HCT116 (cell line): ENCODE results near the gene FSIP1. TPM values are rescaled to one million over a fixed set of nuclear protein-coding genes. Genes with fewer than 3 reads are reported as not detected.

Source experiments
- ATAC-seq: fragments of 200-7000 bp; cut with Tn5 transposase; 2 replicates; pipeline ENCODE4 v1.9.1; 2020; ENCODE audit warnings: mild to moderate bottlenecking, moderate library complexity
- BruUV-seq: library from RNA; stranded (reverse); fragments of 400-500 nt; replicated peaks from 2 replicates; lab custom pipeline; 2021; lab: Mats Ljungman, UMichigan
- CTCF ChIA-PET: fragments of 300-600 bp; sonication (Branson Sonifier 250); formaldehyde crosslinking; loops from one replicate; lab custom pipeline; 2021; ENCODE audit warnings: antibody characterized with exemption; lab: Charles Lee
- POLR2A ChIA-PET: fragments of 300-600, 350-600 bp; sonication (Branson Sonifier 250); formaldehyde crosslinking; loops from one replicate; lab custom pipeline; 2021; ENCODE audit warnings: antibody characterized with exemption; lab: Charles Lee
- RAD21 ChIA-PET, 2 experiments: fragments of 300-600 bp; sonication (Branson Sonifier 250); formaldehyde crosslinking; loops; one replicate each; lab custom pipeline; 2023; ENCODE audit warnings: low total read pairs in 2 of 2; ENCODE audit not compliant: uncharacterized antibody in 2 of 2, unreplicated experiment in 2 of 2, low non-redundant PET in 1 of 2; lab: Charles Lee
- DNase-seq: peaks from one replicate; pipeline ENCODE4 v3.0.0-alpha.2; 2010; ENCODE audit warnings: low read depth, low spot score
- H2AFZ ChIP-seq: fragments of 200-600 bp; shearing (Covaris generic), sonication (generic); 2 replicates; pipeline ENCODE4 v1.6.1; 2017; ENCODE audit warnings: low read depth, mixed run types, mixed read lengths, antibody characterized with exemption, low read length; ENCODE audit not compliant: poor library complexity, severe bottlenecking
- H3K27ac ChIP-seq: 2 replicates; pipeline ENCODE4 v1.5.1; 2012; ENCODE audit warnings: low read depth, low read length
- H3K27me3 ChIP-seq: fragments of 200-600 bp; sonication (generic); 2 replicates; pipeline ENCODE4 v1.6.1; 2016; ENCODE audit warnings: mixed run types, low read length, mixed read lengths; ENCODE audit not compliant: insufficient read depth
- H3K36me3 ChIP-seq, 2 experiments: fragments of 200-500 bp in 1 of 2; fragments of 200-600 bp in 1 of 2; sonication (Bioruptor generic) in 1 of 2; sonication (generic) in 1 of 2; 2 replicates each; pipeline versions ENCODE4 v1.5.1 to v1.6.1; 2014 to 2016; ENCODE audit warnings: low read length in 2 of 2, inconsistent platforms in 1 of 2, mixed read lengths in 1 of 2, mixed run types in 1 of 2; ENCODE audit not compliant: insufficient read depth in 2 of 2, control insufficient read depth in 1 of 2
- H3K4me1 ChIP-seq, 2 experiments: fragments of 200-600 bp in 1 of 2; sonication (generic) in 1 of 2; 2 replicates each; pipeline versions ENCODE4 v1.5.1 to v1.6.1; 2012 to 2017; ENCODE audit warnings: low read length in 2 of 2, inconsistent platforms in 1 of 2, mild to moderate bottlenecking in 1 of 2, mixed read lengths in 1 of 2, mixed run types in 1 of 2, moderate library complexity in 1 of 2; ENCODE audit not compliant: insufficient read depth in 2 of 2, control insufficient read depth in 1 of 2
- H3K4me2 ChIP-seq: fragments of 200-600 bp; sonication (generic); 2 replicates; pipeline ENCODE4 v1.6.1; 2017; ENCODE audit warnings: mixed run types, low read length, mixed read lengths
- H3K4me3 ChIP-seq, 2 experiments: fragments of 200-600 bp in 1 of 2; sonication (generic) in 1 of 2; replicated peaks in 1 of 2; 2 replicates each; pipeline ENCODE4 v1.5.1; 2011 to 2016; ENCODE audit warnings: low read length in 2 of 2, control low read depth in 1 of 2, low read depth in 1 of 2, mild to moderate bottlenecking in 1 of 2, mixed read lengths in 1 of 2, mixed run types in 1 of 2
- H3K79me2 ChIP-seq: fragments of 200-600 bp; sonication (generic); 2 replicates; pipeline ENCODE4 v1.6.1; 2017; ENCODE audit warnings: mild to moderate bottlenecking, mixed run types, low read length, moderate library complexity, mixed read lengths; ENCODE audit not compliant: insufficient read depth
- H3K9ac ChIP-seq: fragments of 200-600 bp; sonication (generic); 2 replicates; pipeline ENCODE4 v1.6.1; 2016; ENCODE audit warnings: low read length, mixed read lengths
- H3K9me2 ChIP-seq: fragments of 200-600 bp; sonication (generic), shearing (Covaris generic); 2 replicates; pipeline ENCODE4 v1.6.1; 2017; ENCODE audit warnings: mixed run types, mild to moderate bottlenecking, moderate library complexity; ENCODE audit not compliant: insufficient read depth
- H3K9me3 ChIP-seq, 2 experiments: fragments of 200-500 bp in 1 of 2; fragments of 200-600 bp in 1 of 2; sonication (Bioruptor generic) in 1 of 2; sonication (generic) in 1 of 2; 2 replicates each; pipeline ENCODE4 v1.6.1; 2014 to 2017; ENCODE audit warnings: low read length in 2 of 2, mixed read lengths in 2 of 2, inconsistent platforms in 1 of 2, low read depth in 1 of 2, mild to moderate bottlenecking in 1 of 2, mixed run types in 1 of 2, moderate library complexity in 1 of 2; ENCODE audit not compliant: control insufficient read depth in 1 of 2, insufficient read depth in 1 of 2
- H4K20me1 ChIP-seq: fragments of 200-600 bp; sonication (generic), shearing (Covaris generic); 2 replicates; pipeline ENCODE4 v1.6.1; 2017; ENCODE audit warnings: mixed run types, mild to moderate bottlenecking, moderate library complexity; ENCODE audit not compliant: insufficient read depth
- CBX3 ChIP-seq: IDR thresholded peaks from 2 replicates; pipeline ENCODE4 v1.6.1; 2012; ENCODE audit warnings: low read depth
- CEBPB ChIP-seq: IDR thresholded peaks from 2 replicates; pipeline ENCODE4 v1.6.1; 2012; ENCODE audit warnings: low read depth
- EGR1 ChIP-seq: IDR thresholded peaks from 2 replicates; pipeline ENCODE4 v1.6.1; 2012; ENCODE audit warnings: low read depth
- ELF1 ChIP-seq: IDR thresholded peaks from 2 replicates; pipeline ENCODE4 v1.6.1; 2012; ENCODE audit warnings: low read depth, borderline replicate concordance
- EZH2 ChIP-seq: fragments of 200-600 bp; sonication (generic); IDR thresholded peaks from 2 replicates; pipeline ENCODE4 v1.6.1; 2017; ENCODE audit warnings: antibody characterized with exemption, mixed run types
- FOSL1 ChIP-seq: IDR thresholded peaks from 2 replicates; pipeline ENCODE4 v1.6.1; 2012; ENCODE audit warnings: low read depth
- POLR2AphosphoS5 ChIP-seq: IDR thresholded peaks from 2 replicates; pipeline ENCODE4 v1.6.1; 2011; ENCODE audit warnings: mild to moderate bottlenecking, low read depth, low read length, moderate library complexity
- SIN3A ChIP-seq: IDR thresholded peaks from 2 replicates; pipeline ENCODE4 v1.6.1; 2012; ENCODE audit warnings: low read depth
- SP1 ChIP-seq: IDR thresholded peaks from 2 replicates; pipeline ENCODE4 v1.6.1; 2012; ENCODE audit warnings: low read depth
- TCF7L2 ChIP-seq: IDR thresholded peaks from 2 replicates; pipeline ENCODE4 v1.7.0; 2011; ENCODE audit warnings: borderline replicate concordance, inconsistent platforms; ENCODE audit not compliant: insufficient read depth, insufficient read length; ENCODE audit errors: extremely low read depth
- intact Hi-C: fragments of 100-400 bp; cut with micrococcal nuclease; formaldehyde crosslinking; loops from 2 replicates; pipeline ENCODE4 v1.10.0; 2022
- total RNA-seq: library from RNA; stranded (reverse); gene quantifications from one replicate; pipeline ENCODE4 v1.2.1, GENCODE V29; 2021; ENCODE audit not compliant: unreplicated experiment
- TF ChIP-seq, protein P1 (sequence below), 3 experiments: fragments of 200-600 bp in 1 of 3; sonication (generic) in 1 of 3; IDR thresholded peaks in 2 of 3; conservative IDR thresholded peaks in 1 of 3; 2 replicates each; pipeline ENCODE4 v1.5.1; 2012 to 2017; ENCODE audit warnings: low read depth in 2 of 3, low read length in 2 of 3, antibody characterized with exemption in 1 of 3, borderline replicate concordance in 1 of 3, control low read depth in 1 of 3, mild to moderate bottlenecking in 1 of 3, mixed read lengths in 1 of 3, mixed run types in 1 of 3, moderate library complexity in 1 of 3; ENCODE audit not compliant: insufficient read depth in 1 of 3
- TF ChIP-seq, protein P2 (sequence below): IDR thresholded peaks from 2 replicates; pipeline ENCODE4 v1.6.1; 2011; ENCODE audit warnings: mild to moderate bottlenecking, low read length, moderate library complexity; ENCODE audit not compliant: insufficient replicate concordance; ENCODE audit errors: extremely low read depth
- TF ChIP-seq, protein P3 (sequence below): IDR thresholded peaks from 2 replicates; pipeline ENCODE4 v1.6.1; 2012

FSIP1 gene
- total RNA-seq, 1 experiment from 2014 or later: 0.42 TPM

DNA sequence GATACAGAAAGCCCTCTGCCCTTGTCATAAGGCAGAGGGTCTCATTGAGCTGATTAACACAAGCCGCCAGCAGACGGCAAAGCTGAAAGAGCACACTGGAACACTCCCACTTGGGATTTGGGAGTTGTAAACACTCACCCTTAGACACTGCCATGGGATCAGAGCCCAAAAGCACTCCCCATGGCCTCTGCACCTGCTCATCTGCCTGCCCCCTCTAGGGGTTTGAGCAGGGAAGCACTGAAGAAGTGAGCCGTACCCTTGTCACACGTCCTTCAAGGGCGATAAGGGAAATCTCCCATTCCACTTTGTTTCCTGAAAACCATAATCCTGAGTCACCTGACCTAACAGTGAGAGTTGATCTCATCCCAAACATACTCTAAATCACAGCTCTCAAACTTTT lies 14.7 kb downstream of the FSIP1 start:
- H3K36me3 ChIP-seq: no peaks in the 10 kb centered on the region
- no peak overlapping the region for H3K4me2 ChIP-seq
- H3K9ac ChIP-seq: no peak overlapping the region
- no peaks in the 10 kb centered on the region for H3K79me2 ChIP-seq
- DNase-seq: no peak
- ChIA-PET RAD21 (no interaction called here), CTCF (interaction anchor here (2.7 kb wide), 1 partner anchor 10 kb away, joined by 20 read pairs; no protein-coding TSS in a partner anchor)
- no peak overlapping the region for H3K4me3 ChIP-seq
- no peaks in the 10 kb centered on the region for H4K20me1 ChIP-seq
- no peaks in the 10 kb centered on the region for H3K27me3 ChIP-seq
- peak; percentile 49; the same call in 1 of the 2 replicates for ATAC-seq
- BruUV-seq: no TSS peak
- no peaks in the 10 kb centered on the region for H3K4me1 ChIP-seq
- no peaks in the 10 kb centered on the region for H3K9me3 ChIP-seq
- H2AFZ ChIP-seq: no peak overlapping the region
- no peak overlapping the region for H3K27ac ChIP-seq
- TF ChIP-seq EGR1: no peak
- TF ChIP-seq, protein P1, sequence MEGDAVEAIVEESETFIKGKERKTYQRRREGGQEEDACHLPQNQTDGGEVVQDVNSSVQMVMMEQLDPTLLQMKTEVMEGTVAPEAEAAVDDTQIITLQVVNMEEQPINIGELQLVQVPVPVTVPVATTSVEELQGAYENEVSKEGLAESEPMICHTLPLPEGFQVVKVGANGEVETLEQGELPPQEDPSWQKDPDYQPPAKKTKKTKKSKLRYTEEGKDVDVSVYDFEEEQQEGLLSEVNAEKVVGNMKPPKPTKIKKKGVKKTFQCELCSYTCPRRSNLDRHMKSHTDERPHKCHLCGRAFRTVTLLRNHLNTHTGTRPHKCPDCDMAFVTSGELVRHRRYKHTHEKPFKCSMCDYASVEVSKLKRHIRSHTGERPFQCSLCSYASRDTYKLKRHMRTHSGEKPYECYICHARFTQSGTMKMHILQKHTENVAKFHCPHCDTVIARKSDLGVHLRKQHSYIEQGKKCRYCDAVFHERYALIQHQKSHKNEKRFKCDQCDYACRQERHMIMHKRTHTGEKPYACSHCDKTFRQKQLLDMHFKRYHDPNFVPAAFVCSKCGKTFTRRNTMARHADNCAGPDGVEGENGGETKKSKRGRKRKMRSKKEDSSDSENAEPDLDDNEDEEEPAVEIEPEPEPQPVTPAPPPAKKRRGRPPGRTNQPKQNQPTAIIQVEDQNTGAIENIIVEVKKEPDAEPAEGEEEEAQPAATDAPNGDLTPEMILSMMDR (IDR thresholded peaks at IDR 0.05 in 2 of 3, conservative IDR thresholded peaks at IDR 0.05 in 1 of 3; ENCODE audit: borderline replicate concordance in 1 of 3, insufficient read depth in 1 of 3, low read depth in 2 of 3, low read length in 2 of 3): 0 out of 6 replicates have a peak, but pooled peaks of 1 of the 3 experiments have one; percentile 9
- TF ChIP-seq, all 23 proteins: peak for 1
- intact Hi-C loops: no loop called here
- POLR2A ChIA-PET: no interaction called here
- no peaks in the 10 kb centered on the region for H3K9me2 ChIP-seq

DNA sequence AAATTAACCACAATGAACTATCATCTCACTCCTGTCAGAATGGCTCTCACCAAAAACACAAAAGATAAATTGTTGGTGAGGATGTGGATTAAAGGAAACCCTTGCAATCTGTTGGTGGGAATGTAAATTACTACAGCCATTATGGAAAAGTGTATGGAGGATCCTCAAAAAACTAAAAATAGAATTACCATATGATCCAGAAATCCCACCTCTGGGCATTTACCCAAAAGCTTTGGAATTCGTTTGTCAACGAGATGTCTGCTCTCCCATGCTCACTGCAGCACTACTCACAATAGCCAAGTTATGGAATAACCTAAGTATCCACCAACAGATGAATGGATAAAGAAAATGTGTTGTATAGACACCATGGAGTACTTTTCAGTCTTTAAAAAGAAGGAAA lies 21.6 kb downstream of the FSIP1 start:
- Histone ChIP-seq H3K27me3 (no peaks in the 10 kb centered on the region), H3K9me3 (no peaks in the 10 kb centered on the region), H3K4me1 (no peaks in the 10 kb centered on the region), H2AFZ (no peak overlapping the region), H3K9ac (no peak overlapping the region), H3K4me2 (no peak overlapping the region), H3K4me3 (no peak overlapping the region), H3K27ac (no peak overlapping the region), H3K9me2 (no peaks in the 10 kb centered on the region), H3K36me3 (no peaks in the 10 kb centered on the region), H3K79me2 (no peaks in the 10 kb centered on the region), H4K20me1 (no peaks in the 10 kb centered on the region)
- intact Hi-C loops: no loop called here
- ATAC-seq (no peak), DNase-seq (no peak)
- CTCF ChIA-PET: no interaction called here
- RAD21 ChIA-PET: no interaction called here
- POLR2A ChIA-PET: no interaction called here
- BruUV-seq: no TSS peak
- TF ChIP-seq, protein P1 (IDR thresholded peaks at IDR 0.05 in 2 of 3, conservative IDR thresholded peaks at IDR 0.05 in 1 of 3; ENCODE audit: borderline replicate concordance in 1 of 3, insufficient read depth in 1 of 3, low read depth in 2 of 3, low read length in 2 of 3): no peak
- no peak for TF ChIP-seq SP1
- TF ChIP-seq, protein P2, sequence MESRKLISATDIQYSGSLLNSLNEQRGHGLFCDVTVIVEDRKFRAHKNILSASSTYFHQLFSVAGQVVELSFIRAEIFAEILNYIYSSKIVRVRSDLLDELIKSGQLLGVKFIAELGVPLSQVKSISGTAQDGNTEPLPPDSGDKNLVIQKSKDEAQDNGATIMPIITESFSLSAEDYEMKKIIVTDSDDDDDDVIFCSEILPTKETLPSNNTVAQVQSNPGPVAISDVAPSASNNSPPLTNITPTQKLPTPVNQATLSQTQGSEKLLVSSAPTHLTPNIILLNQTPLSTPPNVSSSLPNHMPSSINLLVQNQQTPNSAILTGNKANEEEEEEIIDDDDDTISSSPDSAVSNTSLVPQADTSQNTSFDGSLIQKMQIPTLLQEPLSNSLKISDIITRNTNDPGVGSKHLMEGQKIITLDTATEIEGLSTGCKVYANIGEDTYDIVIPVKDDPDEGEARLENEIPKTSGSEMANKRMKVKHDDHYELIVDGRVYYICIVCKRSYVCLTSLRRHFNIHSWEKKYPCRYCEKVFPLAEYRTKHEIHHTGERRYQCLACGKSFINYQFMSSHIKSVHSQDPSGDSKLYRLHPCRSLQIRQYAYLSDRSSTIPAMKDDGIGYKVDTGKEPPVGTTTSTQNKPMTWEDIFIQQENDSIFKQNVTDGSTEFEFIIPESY: no peak
- no peak for TF ChIP-seq FOSL1
- TF ChIP-seq CEBPB: no peak
- no peak for TF ChIP-seq POLR2AphosphoS5
- TF ChIP-seq CBX3: no peak
- TF ChIP-seq EZH2: no peak
- no peak for TF ChIP-seq SIN3A
- no peak for TF ChIP-seq ELF1
- no peak for TF ChIP-seq EGR1
- TF ChIP-seq TCF7L2: no peak
- TF ChIP-seq, protein P3, sequence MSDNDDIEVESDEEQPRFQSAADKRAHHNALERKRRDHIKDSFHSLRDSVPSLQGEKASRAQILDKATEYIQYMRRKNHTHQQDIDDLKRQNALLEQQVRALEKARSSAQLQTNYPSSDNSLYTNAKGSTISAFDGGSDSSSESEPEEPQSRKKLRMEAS: no peak
